ENCODE results near the gene LMTK2.
A peak's percentile ranks its signal among the peaks of the same experiment; 100 is the strongest.

Gene LMTK2

GRCh38 chr7:98138672-98139071, 32.0 kb downstream of the LMTK2 start:
- no peak for DNase-seq

GRCh38 chr7:98142658-98143057, 36.0 kb downstream of the LMTK2 start:
- DNase-seq, result no peak

GRCh38 chr7:98148607-98149006, 41.9 kb downstream of the LMTK2 start:
- DNase-seq, result no peak

GRCh38 chr7:98149116-98149692, 42.5 kb downstream of the LMTK2 start:
- DNase-seq, result no peak

GRCh38 chr7:98151884-98152283, 45.2 kb downstream of the LMTK2 start:
- DNase-seq, result no peak

- DNase-seq, result no peak
These were observed 50.0 kb downstream of the LMTK2 start for GRCh38 chr7:98156700-98157099.

GRCh38 chr7:98157761-98158160, 51.1 kb downstream of the LMTK2 start:
- DNase-seq, result no peak

GRCh38 chr7:98162758-98163157, 56.1 kb downstream of the LMTK2 start:
- DNase-seq, result no peak

- DNase-seq, result no peak
These were observed 56.6 kb downstream of the LMTK2 start for GRCh38 chr7:98163269-98163668.

- DNase-seq, result no peak
These were observed 57.2 kb downstream of the LMTK2 start for GRCh38 chr7:98163704-98164494.

GRCh38 chr7:98165827-98166667, 59.4 kb downstream of the LMTK2 start:
- peak; percentile 1 for DNase-seq

- DNase-seq, result no peak
These were observed 60.0 kb downstream of the LMTK2 start for GRCh38 chr7:98166668-98166970.

- no peak for DNase-seq
These were observed 61.0 kb downstream of the LMTK2 start for GRCh38 chr7:98167653-98168052.

- DNase-seq, result peak; percentile 35
These were observed 61.7 kb downstream of the LMTK2 start for GRCh38 chr7:98168181-98168903.

- no peak for DNase-seq
These were observed 62.4 kb downstream of the LMTK2 start for GRCh38 chr7:98168904-98169621.

- no peak for DNase-seq
These were observed 64.3 kb downstream of the LMTK2 start for GRCh38 chr7:98170966-98171365.

GRCh38 chr7:98171449-98171848, 64.8 kb downstream of the LMTK2 start:
- no peak for DNase-seq

GRCh38 chr7:98174334-98175259, 67.9 kb downstream of the LMTK2 start:
- DNase-seq, result no peak

- no peak for DNase-seq
These were observed 68.7 kb downstream of the LMTK2 start for GRCh38 chr7:98175260-98175940.

GRCh38 chr7:98177553-98177952, 70.9 kb downstream of the LMTK2 start:
- DNase-seq, result no peak

- no peak for DNase-seq
These were observed 71.7 kb downstream of the LMTK2 start for GRCh38 chr7:98178321-98178720.
